ENCODE measurements around the gene TXLNA. TPM values are rescaled to one million over a fixed set of nuclear protein-coding genes. Genes with fewer than 3 reads are reported as not detected.
A peak's percentile ranks its signal among the peaks of the same experiment; 100 is the strongest.

Gene TXLNA
- total RNA-seq, 1 donor from 2014 or later: 37.2 TPM

- peak; percentile 54 for DNase-seq (ENCODE audit: low spot score)
Measured at GRCh38 chr1:32242341-32242851, 62.9 kb downstream of the TXLNA start.

GRCh38 chr1:32246888-32247273, 67.4 kb downstream of the TXLNA start, which contains the start of gene FAM167B:
FAM167B (plus strand) TSS chr1:32247222; CDS start chr1:32247422, 200 bp downstream.
- Histone ChIP-seq H3K79me2 (ENCODE audit: low read depth) (peaks cover 7% of the 10 kb centered on the region), H3K27ac (no peak within 1 kb of the TSS), H3K36me3 (no peaks in the 10 kb centered on the region), H3K9ac (no peak within 1 kb of the TSS), H2AFZ (replicated peaks) (no peak within 1 kb of the TSS), H3F3A (ENCODE audit: low read depth) (peaks cover 35% of the 10 kb centered on the region), H4K20me1 (ENCODE audit: low read depth) (no peaks in the 10 kb centered on the region), H3K4me3 (no peak within 1 kb of the TSS), H3K9me3 (ENCODE audit: low read depth) (no peaks in the 10 kb centered on the region), H3K4me2 (no peak within 1 kb of the TSS), H3K4me1 (peaks cover 24% of the 10 kb centered on the region), H3K27me3 (no peaks in the 10 kb centered on the region)
- no peaks in the 10 kb centered on the region for H3K36me3 Mint-ChIP-seq
- H3K27me3 Mint-ChIP-seq (ENCODE audit: insufficient read depth, low read depth): peaks cover 7% of the 10 kb centered on the region
- peak within 1 kb of the TSS; percentile 15 for H3K4me3 Mint-ChIP-seq
- peaks cover 31% of the 10 kb centered on the region for H3K4me1 Mint-ChIP-seq
- no peak for TF ChIP-seq CTCF (IDR thresholded peaks at IDR 0.05)
- no peak for TF ChIP-seq EZH2 (IDR thresholded peaks at IDR 0.05)
- TF ChIP-seq EZH2phosphoT487 (IDR thresholded peaks at IDR 0.05): no peak
- no peaks in the 10 kb centered on the region for H3K9me3 Mint-ChIP-seq
- no peak for DNase-seq (ENCODE audit: low spot score)
- no peak within 1 kb of the TSS for H3K27ac Mint-ChIP-seq

More at GRCh38 chr1:32242341-32242851, 62.9 kb downstream of the TXLNA start:
- H3K9ac ChIP-seq: no peak overlapping the region
- H3K4me3 ChIP-seq: peak overlapping the region; percentile 32
- H3K36me3 Mint-ChIP-seq: no peaks in the 10 kb centered on the region
- H3K9me3 Mint-ChIP-seq: no peaks in the 10 kb centered on the region
- H3K4me1 Mint-ChIP-seq: peaks cover 24% of the 10 kb centered on the region
- no peaks in the 10 kb centered on the region for H3K27me3 ChIP-seq
- H3K36me3 ChIP-seq: no peaks in the 10 kb centered on the region
- peak overlapping the region; percentile 91 for H3K4me3 Mint-ChIP-seq
- H3K27me3 Mint-ChIP-seq (ENCODE audit: insufficient read depth, low read depth): peaks cover 8% of the 10 kb centered on the region
- no peak overlapping the region for H3K27ac ChIP-seq
- peaks cover 28% of the 10 kb centered on the region for H3K4me1 ChIP-seq
- H3K79me2 ChIP-seq (ENCODE audit: low read depth): peaks cover 31% of the 10 kb centered on the region
- H2AFZ ChIP-seq (replicated peaks): no peak overlapping the region
- H4K20me1 ChIP-seq (ENCODE audit: low read depth): no peaks in the 10 kb centered on the region
- H3K9me3 ChIP-seq (ENCODE audit: low read depth): no peaks in the 10 kb centered on the region
- H3K4me2 ChIP-seq: peak overlapping the region; percentile 73
- H3F3A ChIP-seq (ENCODE audit: low read depth): peaks cover 45% of the 10 kb centered on the region
- H3K27ac Mint-ChIP-seq: no peak overlapping the region
- no peak for TF ChIP-seq EZH2phosphoT487 (IDR thresholded peaks at IDR 0.05)
- TF ChIP-seq CTCF (IDR thresholded peaks at IDR 0.05): no peak
- no peak for TF ChIP-seq EZH2 (IDR thresholded peaks at IDR 0.05)

GRCh38 chr1:32247452-32247851, 68.0 kb downstream of the TXLNA start:
- peaks cover 27% of the 10 kb centered on the region for H3K4me1 Mint-ChIP-seq
- Histone ChIP-seq H3K79me2 (ENCODE audit: low read depth) (peaks cover 5% of the 10 kb centered on the region), H2AFZ (replicated peaks) (no peak overlapping the region), H4K20me1 (ENCODE audit: low read depth) (no peaks in the 10 kb centered on the region), H3K9ac (no peak overlapping the region), H3K27ac (no peak overlapping the region), H3K27me3 (no peaks in the 10 kb centered on the region), H3F3A (ENCODE audit: low read depth) (peaks cover 29% of the 10 kb centered on the region), H3K4me2 (no peak overlapping the region), H3K4me3 (no peak overlapping the region), H3K9me3 (ENCODE audit: low read depth) (no peaks in the 10 kb centered on the region), H3K4me1 (peaks cover 18% of the 10 kb centered on the region), H3K36me3 (no peaks in the 10 kb centered on the region)
- no peak for DNase-seq (ENCODE audit: low spot score)
- H3K4me3 Mint-ChIP-seq: peak overlapping the region; percentile 15
- no peak overlapping the region for H3K27ac Mint-ChIP-seq
- peaks cover 7% of the 10 kb centered on the region for H3K27me3 Mint-ChIP-seq (ENCODE audit: insufficient read depth, low read depth)
- TF ChIP-seq EZH2 (IDR thresholded peaks at IDR 0.05) (no peak), CTCF (IDR thresholded peaks at IDR 0.05) (no peak), EZH2phosphoT487 (IDR thresholded peaks at IDR 0.05) (no peak)
- no peaks in the 10 kb centered on the region for H3K9me3 Mint-ChIP-seq
- no peaks in the 10 kb centered on the region for H3K36me3 Mint-ChIP-seq

Other genes with a start within 250 kb of the TXLNA start
- gene PTP4A2, start 241.3 kb upstream of the TXLNA start, total RNA-seq (ENCODE audit: low replicate concordance): 211 and 540 TPM in 2 replicates
- 159 and 201 TPM in 2 replicates for gene KHDRBS1, start 165.8 kb upstream of the TXLNA start, total RNA-seq (ENCODE audit: low replicate concordance)
- gene TMEM39B, start 106.7 kb upstream of the TXLNA start, total RNA-seq (ENCODE audit: low replicate concordance): 2.3 and 11.7 TPM in 2 replicates
- gene KPNA6, start 71.6 kb upstream of the TXLNA start, total RNA-seq (ENCODE audit: low replicate concordance): 58.5 and 69.3 TPM in 2 replicates
- 6.5 and 16.4 TPM in 2 replicates for gene CCDC28B, start 20.9 kb downstream of the TXLNA start, total RNA-seq (ENCODE audit: low replicate concordance)
- 5.6 and 5.8 TPM in 2 replicates for gene IQCC, start 26.0 kb downstream of the TXLNA start, total RNA-seq (ENCODE audit: low replicate concordance)
- not detected in 2 replicates for gene DCDC2B, start 29.4 kb downstream of the TXLNA start, total RNA-seq (ENCODE audit: low replicate concordance)
- 6.0 and 13.7 TPM in 2 replicates for gene TMEM234, start 42.7 kb downstream of the TXLNA start, total RNA-seq (ENCODE audit: low replicate concordance)
- gene EIF3I, start 42.7 kb downstream of the TXLNA start, total RNA-seq (ENCODE audit: low replicate concordance): 204 and 220 TPM in 2 replicates
- 0.17 and 5.3 TPM in 2 replicates for gene FAM167B, start 67.5 kb downstream of the TXLNA start, total RNA-seq (ENCODE audit: low replicate concordance)
- gene LCK, start 71.6 kb downstream of the TXLNA start, total RNA-seq (ENCODE audit: low replicate concordance): 0.32 and 0.77 TPM in 2 replicates
- 129 and 145 TPM in 2 replicates for gene HDAC1, start 112.4 kb downstream of the TXLNA start, total RNA-seq (ENCODE audit: low replicate concordance)
- 258 and 542 TPM in 2 replicates for gene MARCKSL1, start 156.6 kb downstream of the TXLNA start, total RNA-seq (ENCODE audit: low replicate concordance)
- 3.8 and 7.6 TPM in 2 replicates for gene FAM229A, start 182.8 kb downstream of the TXLNA start, total RNA-seq (ENCODE audit: low replicate concordance)
- not detected in 2 replicates for gene TSSK3, start 182.9 kb downstream of the TXLNA start, total RNA-seq (ENCODE audit: low replicate concordance)
- gene BSDC1, start 214.8 kb downstream of the TXLNA start, total RNA-seq (ENCODE audit: low replicate concordance): 47.5 and 67.4 TPM in 2 replicates